Adrenal gland (tissue), 12 donors: Measurements from ENCODE around the gene GPATCH11. TPM values are rescaled to one million over a fixed set of nuclear protein-coding genes. Genes with fewer than 3 reads are reported as not detected.

Experiments
- DNase-seq, 7 donors: peaks; one replicate each; pipeline ENCODE4 v3.0.0-alpha.2; 2019 to 2020
- H3K27ac ChIP-seq, 5 donors: fragments of 200-600 bp; sonication (generic) in 4 of 5; 1 replicate in 3 of 5; 2 replicates in 2 of 5; pipeline versions ENCODE4 v1.5.1 to v1.8.0; 2016 to 2020; ENCODE audit warnings: mild to moderate bottlenecking in 1 of 5
- H3K27me3 ChIP-seq: fragments of 200-600 bp; 2 replicates; pipeline ENCODE4 v1.8.0; 2021
- H3K36me3 ChIP-seq, 2 donors: fragments of 200-600 bp; replicated peaks in 1 of 2; 1 replicate in 1 of 2; 2 replicates in 1 of 2; pipeline versions ENCODE4 v1.5.1 to v1.8.0; 2018 to 2022
- H3K4me1 ChIP-seq, 2 donors: fragments of 200-600 bp; replicated peaks in 1 of 2; 1 replicate in 1 of 2; 2 replicates in 1 of 2; pipeline versions ENCODE4 v1.5.1 to v1.8.0; 2018 to 2021
- H3K4me3 ChIP-seq, 4 donors: fragments of 200-600 bp; sonication (generic) in 3 of 4; one replicate each; pipeline ENCODE4 v1.5.1; 2016 to 2018
- H3K9me3 ChIP-seq, 3 donors: fragments of 200-600 bp; sonication (generic) in 1 of 3; replicated peaks in 1 of 3; 1 replicate in 2 of 3; 2 replicates in 1 of 3; pipeline versions ENCODE4 v1.5.1 to v1.8.0; 2016 to 2021
- POLR2A ChIP-seq, 2 donors: fragments of 450-650 bp; IDR thresholded peaks; one replicate each; pipeline ENCODE4 v1.6.1; 2017; ENCODE audit warnings: antibody characterized with exemption in 2 of 2, mild to moderate bottlenecking in 2 of 2, moderate library complexity in 1 of 2
- WGBS, 4 donors: extraction: QIAGEN DNeasy Blood & Tissue Kit in 2 of 4; methylation state at CpG; one replicate each; pipeline versions ENCODE4 v1.1.5 to v1.1.7; 2013 to 2017; 5-methylcytosine and 5-hydroxymethylcytosine counted together
- intact Hi-C, 2 donors: fragments of 100-400 bp; cut with DNase I; formaldehyde crosslinking; loops; one replicate each; pipeline versions ENCODE4 v1.14.1 to v1.15.0; 2022 to 2023
- polyA plus RNA-seq, 3 donors: library from polyadenylated mRNA; stranded (reverse); fragments of 200-250 nt in 2 of 3; fragments of 350-450 nt in 1 of 3; fragmentation: Illumina TruSeq in 1 of 3; extraction: RNeasy Lipid Tissue Mini Kit (QIAGEN cat#74804) in 1 of 3; gene quantifications; one replicate each; pipeline ENCODE4 v1.2.3, GENCODE V29; 2013 to 2014
- total RNA-seq, 9 donors: library from RNA; depleted of rRNA in 4 of 9; stranded (reverse); fragments of >200 nt in 4 of 9; fragments of 120-200 nt in 1 of 9; fragmentation: NEBNext Ultra II Directional in 1 of 9; extraction: Animal tissue kit (Norgen Biotek cat#: 25700) in 1 of 9; gene quantifications; one replicate each; pipeline versions ENCODE4 v1.1.0 to v1.2.4, GENCODE V29; 2013 to 2023
- TF ChIP-seq, protein P1 (sequence below), 6 experiments: fragments of 450-650 bp in 4 of 6; fragments of 200-600 bp in 2 of 6; sonication (generic) in 1 of 6; IDR thresholded peaks; 1 replicate in 5 of 6; 2 replicates in 1 of 6; pipeline versions ENCODE4 v1.5.1 to v1.8.0; 2016 to 2021; ENCODE audit warnings: antibody characterized with exemption in 6 of 6, mild to moderate bottlenecking in 2 of 6, moderate library complexity in 1 of 6
- donor health status: healthy with polysubstance abuse.
- donor health status: Bipolar disorder and iron deficiency.
- donor health status: DM: yes; HTN: yes; CAD: no.
- donor health status: DM: no; HTN: no; CAD: no.
- donor health status: DM: no; HTN: no; CAD: no.
- donor health status: DM: yes; HTN: yes; CAD: no.

The GPATCH11 gene
- total and polyA plus RNA-seq, 12 donors = 5.6 to 19.0 (median 9.4) TPM

DNA sequence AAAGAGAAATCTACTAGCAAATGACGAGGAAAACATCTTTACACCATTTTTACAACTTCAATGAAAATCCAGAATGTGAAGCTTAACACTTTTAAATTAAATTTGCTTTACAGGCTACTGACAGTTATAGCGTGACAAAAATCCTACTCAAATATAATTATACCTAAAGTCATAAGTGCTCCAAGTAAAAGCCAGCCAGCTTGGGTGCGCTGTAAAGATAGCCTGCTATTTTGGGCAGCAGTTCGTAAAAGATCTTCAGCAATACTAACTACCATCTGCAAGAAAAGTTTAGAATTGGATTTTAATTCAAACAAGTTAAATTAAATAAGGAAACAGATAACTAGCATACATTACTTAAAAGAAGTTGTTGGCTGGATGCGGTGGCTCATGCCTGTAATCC lies 22.5 kb upstream of the GPATCH11 start:
- H3K27ac ChIP-seq = no peak overlapping the region
- intact Hi-C loops = no loop called here
- H3K27me3 ChIP-seq = no peaks in the 10 kb centered on the region
- DNase-seq = no peak
- TF ChIP-seq, protein P1, sequence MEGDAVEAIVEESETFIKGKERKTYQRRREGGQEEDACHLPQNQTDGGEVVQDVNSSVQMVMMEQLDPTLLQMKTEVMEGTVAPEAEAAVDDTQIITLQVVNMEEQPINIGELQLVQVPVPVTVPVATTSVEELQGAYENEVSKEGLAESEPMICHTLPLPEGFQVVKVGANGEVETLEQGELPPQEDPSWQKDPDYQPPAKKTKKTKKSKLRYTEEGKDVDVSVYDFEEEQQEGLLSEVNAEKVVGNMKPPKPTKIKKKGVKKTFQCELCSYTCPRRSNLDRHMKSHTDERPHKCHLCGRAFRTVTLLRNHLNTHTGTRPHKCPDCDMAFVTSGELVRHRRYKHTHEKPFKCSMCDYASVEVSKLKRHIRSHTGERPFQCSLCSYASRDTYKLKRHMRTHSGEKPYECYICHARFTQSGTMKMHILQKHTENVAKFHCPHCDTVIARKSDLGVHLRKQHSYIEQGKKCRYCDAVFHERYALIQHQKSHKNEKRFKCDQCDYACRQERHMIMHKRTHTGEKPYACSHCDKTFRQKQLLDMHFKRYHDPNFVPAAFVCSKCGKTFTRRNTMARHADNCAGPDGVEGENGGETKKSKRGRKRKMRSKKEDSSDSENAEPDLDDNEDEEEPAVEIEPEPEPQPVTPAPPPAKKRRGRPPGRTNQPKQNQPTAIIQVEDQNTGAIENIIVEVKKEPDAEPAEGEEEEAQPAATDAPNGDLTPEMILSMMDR (IDR thresholded peaks at IDR 0.05) = no peak
- no peak for TF ChIP-seq POLR2A (IDR thresholded peaks at IDR 0.05)
- no peak overlapping the region for H3K4me3 ChIP-seq
- no peaks in the 10 kb centered on the region for H3K9me3 ChIP-seq
- H3K4me1 ChIP-seq = no peaks in the 10 kb centered on the region
- 94 to 99% (median 96%) methylated on average over 5 of the region's 5 CpGs for WGBS, 4 donors
- H3K36me3 ChIP-seq = peaks cover 0 to 79% of the 10 kb centered on the region in 2 donors

DNA sequence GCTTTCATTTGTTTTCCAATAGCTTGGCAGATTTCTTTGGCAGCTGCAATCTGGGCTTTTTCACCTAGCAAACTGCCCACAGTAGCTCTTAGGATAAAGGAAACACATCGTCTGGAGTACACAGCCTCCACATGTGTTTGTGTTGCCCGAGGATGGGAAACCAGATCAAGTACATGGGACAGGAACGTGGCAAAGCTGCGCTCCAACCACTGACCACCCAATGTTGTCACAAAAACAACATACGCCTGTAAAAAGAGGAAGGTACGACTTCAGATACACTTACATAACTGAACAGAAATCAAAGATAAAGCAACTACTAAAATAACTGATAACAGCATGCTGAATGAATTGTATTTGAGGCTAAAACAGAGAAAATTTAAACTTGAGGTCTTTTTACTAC lies 15.6 kb upstream of the GPATCH11 start:
- Histone ChIP-seq H3K36me3 (peaks cover 0 to 70% of the 10 kb centered on the region in 2 donors), H3K9me3 (no peaks in the 10 kb centered on the region), H3K4me3 (no peak overlapping the region), H3K27ac (no peak overlapping the region), H3K4me1 (no peaks in the 10 kb centered on the region), H3K27me3 (no peaks in the 10 kb centered on the region)
- DNase-seq = no peak
- WGBS, 4 donors = 79 to 85% (median 82%) methylated on average over 6 of the region's 6 CpGs
- intact Hi-C loops = no loop called here
- TF ChIP-seq, protein P1 (IDR thresholded peaks at IDR 0.05) = no peak
- TF ChIP-seq POLR2A (IDR thresholded peaks at IDR 0.05) = no peak

DNA sequence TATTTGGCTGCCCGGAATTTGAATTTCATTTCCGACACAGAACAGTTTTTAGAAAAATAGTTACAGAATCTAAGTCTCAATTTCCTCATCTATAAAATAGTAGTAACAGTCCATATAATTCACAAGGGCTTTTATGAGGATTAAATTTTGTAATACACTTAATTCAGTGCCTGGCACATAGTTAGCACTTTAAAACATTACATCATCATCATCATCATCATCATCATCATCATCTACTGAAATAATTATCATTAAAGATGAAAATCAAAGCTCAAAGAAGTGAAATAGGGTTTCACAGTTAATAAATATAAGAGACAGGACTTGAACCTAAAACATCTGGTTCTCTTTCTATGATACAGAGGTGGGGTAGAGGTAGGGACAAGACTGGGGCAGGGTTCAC lies 13.4 kb upstream of the GPATCH11 start:
- intact Hi-C loops = no loop called here
- Histone ChIP-seq H3K36me3 (peaks cover 0 to 52% of the 10 kb centered on the region in 2 donors), H3K27me3 (no peaks in the 10 kb centered on the region), H3K4me1 (no peaks in the 10 kb centered on the region), H3K9me3 (no peaks in the 10 kb centered on the region), H3K27ac (no peak overlapping the region), H3K4me3 (no peak overlapping the region)
- 94 to 97% (median 95%) methylated on average over 2 of the region's 2 CpGs for WGBS, 4 donors
- DNase-seq = no peak
- no peak for TF ChIP-seq POLR2A (IDR thresholded peaks at IDR 0.05)

- no peak overlapping the region for H3K27ac ChIP-seq
- no peak for TF ChIP-seq POLR2A (IDR thresholded peaks at IDR 0.05)
- TF ChIP-seq, protein P1 (IDR thresholded peaks at IDR 0.05) = no peak
- H3K9me3 ChIP-seq = no peaks in the 10 kb centered on the region
- intact Hi-C loops = no loop called here
- WGBS, 4 donors = 71 to 84% (median 81%) methylated on average over 2 of the region's 2 CpGs
- H3K36me3 ChIP-seq = peaks cover 0 to 27% of the 10 kb centered on the region in 2 donors
- DNase-seq = no peak
- H3K4me1 ChIP-seq = peaks cover 6 to 43% of the 10 kb centered on the region in 2 donors
- H3K4me3 ChIP-seq = no peak overlapping the region
- no peaks in the 10 kb centered on the region for H3K27me3 ChIP-seq
Observed at GRCh38 chr2:37080266-37080665, 4.1 kb upstream of the GPATCH11 start.

DNA sequence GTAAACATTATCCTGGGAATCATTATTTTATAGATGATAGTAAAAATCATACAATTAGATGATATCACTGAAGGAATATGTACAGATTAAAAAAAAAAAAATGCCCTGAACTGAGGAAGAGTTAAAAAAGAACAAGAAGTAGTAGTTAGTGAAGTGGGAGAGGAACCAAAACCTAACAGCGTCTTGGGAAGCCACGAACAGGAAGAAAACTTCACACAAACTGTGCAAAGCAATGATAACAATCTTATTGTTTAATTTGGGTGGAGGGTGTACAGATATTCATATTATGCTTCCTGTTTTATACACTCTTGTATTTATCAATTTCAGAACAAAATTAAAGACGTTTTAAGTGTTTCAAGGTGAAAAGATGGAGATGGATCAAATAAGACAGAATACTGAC lies 3.6 kb upstream of the GPATCH11 start:
- no peak for DNase-seq
- Histone ChIP-seq H3K27ac (peak overlapping the region in 1 of 5 donors; percentile 14), H3K27me3 (no peaks in the 10 kb centered on the region), H3K4me1 (peaks cover 10 to 47% of the 10 kb centered on the region in 2 donors), H3K9me3 (no peaks in the 10 kb centered on the region), H3K36me3 (peaks cover 0 to 27% of the 10 kb centered on the region in 2 donors), H3K4me3 (no peak overlapping the region)
- TF ChIP-seq, protein P1 (IDR thresholded peaks at IDR 0.05) = no peak
- TF ChIP-seq POLR2A (IDR thresholded peaks at IDR 0.05) = no peak
- 47 to 64% (median 55%) methylated on average over 3 of the region's 3 CpGs for WGBS, 4 donors
- intact Hi-C loops = no loop called here
